GM23248 (cell line): ENCODE results near the gene ARHGEF7.

Source experiments
- EZH2 ChIP-seq: fragments of 200-600 bp; sonication (generic); IDR thresholded peaks from 2 replicates; pipeline ENCODE4 v1.6.1; 2018; ENCODE audit warnings: antibody characterized with exemption, mild to moderate bottlenecking; ENCODE audit not compliant: insufficient read depth, poor library complexity, severe bottlenecking
- EZH2phosphoT487 ChIP-seq: fragments of 200-600 bp; sonication (generic); IDR thresholded peaks from 2 replicates; pipeline ENCODE4 v1.6.1; 2018; ENCODE audit warnings: antibody characterized with exemption, moderate library complexity, mild to moderate bottlenecking, low read depth; ENCODE audit not compliant: insufficient read depth

DNA sequence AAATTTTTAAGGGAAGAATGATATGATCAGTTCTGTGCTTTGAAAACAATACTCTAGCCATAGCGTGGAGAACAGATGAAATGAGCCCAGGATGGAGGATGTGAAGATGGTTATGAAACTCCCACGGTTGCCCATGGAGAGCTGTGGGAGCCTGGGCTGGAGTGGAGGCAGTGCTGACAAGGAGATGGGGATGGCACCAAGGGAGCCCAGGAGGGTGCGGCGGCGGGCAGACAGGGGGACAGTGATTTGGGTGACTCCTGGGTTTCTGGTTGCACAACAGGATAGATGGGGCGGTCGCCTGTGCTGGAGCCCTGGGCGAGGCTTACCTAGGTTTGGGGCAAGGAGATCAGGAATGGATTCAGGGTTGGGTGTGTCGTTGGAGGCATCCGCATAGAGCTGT lies 15.9 kb downstream of the ARHGEF7 start:
- TF ChIP-seq EZH2 (no peak), EZH2phosphoT487 (no peak)
